SHP77 treated with DMSO at 0.1 percent for 48 hours (cell line): ENCODE data around the gene PUSL1.

Experiments used
- DNase-seq: peaks from one replicate; lab custom pipeline; 2025; lab: John Stamatoyannopoulos, UW

The PUSL1 gene

DNA sequence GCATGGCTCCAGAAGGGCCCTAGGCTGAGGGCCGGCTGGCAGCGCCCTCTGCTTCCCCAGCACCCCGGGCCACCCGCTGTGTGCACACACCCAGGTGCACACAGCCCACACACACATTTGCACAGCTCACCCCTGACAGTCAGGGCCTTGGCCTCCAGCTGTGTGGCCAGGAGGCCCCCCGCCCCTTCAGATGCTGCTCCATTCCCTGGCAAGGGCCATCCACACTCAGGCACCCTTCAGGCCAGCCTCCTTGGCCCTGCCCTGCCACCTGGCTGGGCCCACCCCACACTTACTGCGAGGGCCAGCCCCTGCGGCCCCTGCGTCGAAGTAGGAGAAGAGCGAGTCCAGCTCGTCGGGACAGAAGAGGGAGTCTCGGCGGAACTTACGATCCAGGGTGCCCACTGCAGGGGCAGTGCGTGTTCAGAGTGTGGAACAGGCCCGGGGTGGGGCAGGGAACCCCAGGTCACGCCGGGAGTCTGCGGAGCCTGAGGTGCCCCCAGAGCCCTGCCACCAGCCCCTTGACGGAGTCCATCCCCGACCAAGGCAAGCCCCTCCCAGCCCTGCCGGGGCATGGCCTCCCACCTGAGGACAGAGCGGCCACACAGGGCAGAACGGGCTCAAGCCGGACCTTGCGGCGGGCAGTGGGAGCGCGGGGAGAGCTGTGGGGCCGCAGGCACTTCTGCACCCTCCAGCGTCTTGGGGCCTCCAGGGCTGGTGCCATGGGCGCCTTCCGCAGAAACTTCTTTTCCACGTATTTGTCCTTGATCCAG lies 13.1 kb upstream of the PUSL1 start:
- no peak for DNase-seq

DNA sequence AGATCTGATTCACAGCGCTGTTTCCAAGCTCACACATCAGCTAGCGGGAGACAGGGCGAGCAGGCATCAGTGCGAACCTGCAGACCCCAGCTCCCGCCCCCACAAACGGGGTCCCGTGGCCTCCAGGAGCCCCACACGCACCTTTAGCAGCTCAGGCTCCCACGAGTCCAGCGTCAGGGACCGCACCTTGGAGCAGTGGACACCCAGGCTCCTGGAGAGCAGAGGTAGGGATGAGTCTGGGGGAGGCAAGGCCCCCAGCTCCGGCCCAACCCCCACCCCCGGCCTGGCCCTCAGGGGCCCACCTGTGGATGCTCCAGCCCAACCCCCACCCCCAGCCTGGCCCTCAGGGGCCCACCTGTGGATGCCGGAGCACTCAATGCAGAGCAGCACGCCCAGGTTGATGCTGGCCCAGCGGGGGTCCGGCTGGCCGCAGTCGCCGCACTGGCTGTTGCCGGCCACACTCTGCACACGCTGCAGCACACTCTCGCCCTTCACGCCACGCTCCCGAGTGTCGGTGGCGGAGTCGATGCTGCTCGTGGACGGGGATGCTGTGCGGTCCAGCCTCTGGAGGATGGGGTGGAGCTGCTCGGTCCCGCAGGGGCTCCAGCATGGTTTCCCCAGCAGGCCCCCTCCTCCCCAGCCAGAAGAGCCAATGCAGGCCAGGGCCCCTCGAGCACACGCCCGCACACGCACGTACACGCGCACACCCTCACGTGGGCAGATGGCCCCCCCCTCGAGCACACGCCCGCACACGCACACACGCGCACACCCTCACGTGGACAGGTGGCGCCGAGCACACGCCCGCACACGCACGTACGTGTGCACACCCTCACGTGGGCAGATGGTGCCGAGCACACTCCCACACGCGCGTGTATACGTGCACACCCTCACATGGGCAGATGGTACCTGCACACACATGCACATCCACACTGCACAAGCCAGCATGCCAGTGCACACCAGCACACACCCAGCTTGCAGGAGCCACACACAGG lies 12.0 kb upstream of the PUSL1 start:
- no peak for DNase-seq

DNA sequence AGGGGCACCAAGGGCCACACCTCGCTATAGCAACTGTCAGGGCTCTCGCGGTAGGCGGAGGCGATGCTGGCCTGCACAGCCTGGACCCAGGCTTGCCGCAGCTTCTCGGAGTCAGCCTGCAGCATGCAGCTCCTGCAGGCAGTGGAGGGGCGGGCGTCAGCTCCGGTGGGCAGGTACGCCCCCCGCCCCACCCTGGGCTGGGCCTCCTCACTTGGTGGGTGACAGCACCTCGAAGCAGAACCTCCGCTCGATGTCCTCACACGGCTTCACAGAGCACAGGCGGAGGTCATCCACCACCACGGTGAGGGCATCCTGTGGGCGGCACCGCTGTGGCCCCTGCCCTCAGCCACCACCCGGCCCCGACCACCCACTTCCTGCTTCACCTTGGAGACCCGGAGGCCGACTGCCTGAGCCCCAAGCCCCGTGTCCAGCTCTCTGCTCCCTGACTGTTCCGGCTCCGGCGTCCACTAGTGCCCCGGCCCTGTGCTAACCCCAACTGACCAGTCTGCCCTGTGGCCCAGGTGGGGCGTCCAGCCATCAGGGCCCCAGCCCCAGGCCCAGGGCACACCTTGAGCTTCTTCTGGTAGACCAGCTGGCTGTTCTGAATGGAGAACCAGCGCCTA lies 10.5 kb upstream of the PUSL1 start:
- DNase-seq = no peak

DNA sequence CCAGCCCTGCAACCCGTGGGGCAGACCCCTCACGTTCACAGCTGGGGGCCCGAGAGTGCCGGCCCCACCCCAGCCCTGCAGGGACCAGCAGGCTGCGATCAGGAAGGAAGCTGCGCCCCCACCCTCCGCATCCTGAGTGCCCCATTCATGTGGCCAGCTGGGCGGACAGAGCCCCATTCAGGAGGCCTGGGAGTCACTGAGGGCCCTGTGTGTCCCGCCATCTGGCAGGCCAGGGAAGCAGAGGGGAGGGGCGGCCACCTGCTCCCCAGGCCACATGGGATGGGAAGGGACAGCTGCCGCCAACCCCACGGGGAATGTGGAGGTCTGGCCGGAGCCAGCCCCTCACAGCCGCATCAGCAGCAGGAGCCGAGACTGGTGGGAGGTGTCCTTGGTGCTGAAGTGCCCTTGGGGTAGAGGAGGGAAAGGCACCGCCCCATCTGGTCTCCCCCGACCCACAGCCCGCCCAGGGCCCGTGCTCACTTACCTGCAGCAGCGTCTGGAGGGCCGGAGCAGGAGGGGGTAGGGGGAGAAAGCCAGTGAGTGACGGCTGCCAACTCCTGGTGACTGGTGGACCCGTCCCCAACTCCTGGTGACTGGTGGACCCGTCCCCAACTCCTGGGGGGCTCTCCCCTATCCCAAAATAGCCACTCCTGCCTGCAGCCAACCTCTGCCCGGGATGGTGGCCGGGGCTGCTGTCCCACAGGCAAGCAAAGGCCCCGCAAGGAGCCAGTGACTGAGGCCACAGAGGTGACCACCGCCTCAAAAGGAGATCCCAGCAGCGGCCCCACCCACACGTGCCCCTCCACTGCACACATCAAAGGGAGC lies 9.3 kb upstream of the PUSL1 start:
- DNase-seq = peak; percentile 60

DNA sequence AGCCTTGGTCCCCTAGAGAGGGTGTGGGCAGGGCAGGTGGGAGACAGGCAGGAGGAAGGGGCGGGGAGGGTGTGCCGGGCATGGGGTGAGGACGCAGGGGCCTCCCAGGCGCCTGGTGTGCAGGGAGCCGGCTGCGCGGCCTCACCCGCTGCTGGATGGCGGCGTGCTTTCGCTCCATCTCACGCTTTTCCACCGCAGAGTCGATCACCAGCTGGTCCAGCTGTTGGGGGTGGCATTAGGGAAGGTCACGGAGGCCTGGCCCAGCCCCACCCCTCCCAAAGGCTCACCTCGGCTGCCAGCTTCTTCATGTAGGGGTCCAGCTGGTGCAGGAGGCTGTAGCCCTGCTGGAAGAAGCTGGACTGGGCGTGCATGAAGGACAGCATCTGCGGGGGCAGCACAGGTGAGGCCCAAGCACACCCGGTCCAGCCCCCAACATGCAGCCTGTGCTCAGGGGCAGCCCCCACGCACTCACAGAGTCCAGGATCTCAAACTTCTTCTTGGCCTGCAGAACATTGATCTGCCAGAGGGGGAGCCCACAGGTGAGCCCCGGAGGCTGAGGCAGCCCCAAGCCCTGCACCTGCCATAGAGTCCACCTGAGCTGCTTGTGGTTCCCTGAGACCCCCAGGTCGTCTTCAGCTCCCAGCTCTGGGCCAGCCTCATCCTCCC lies 8.6 kb upstream of the PUSL1 start:
- DNase-seq = no peak

DNA sequence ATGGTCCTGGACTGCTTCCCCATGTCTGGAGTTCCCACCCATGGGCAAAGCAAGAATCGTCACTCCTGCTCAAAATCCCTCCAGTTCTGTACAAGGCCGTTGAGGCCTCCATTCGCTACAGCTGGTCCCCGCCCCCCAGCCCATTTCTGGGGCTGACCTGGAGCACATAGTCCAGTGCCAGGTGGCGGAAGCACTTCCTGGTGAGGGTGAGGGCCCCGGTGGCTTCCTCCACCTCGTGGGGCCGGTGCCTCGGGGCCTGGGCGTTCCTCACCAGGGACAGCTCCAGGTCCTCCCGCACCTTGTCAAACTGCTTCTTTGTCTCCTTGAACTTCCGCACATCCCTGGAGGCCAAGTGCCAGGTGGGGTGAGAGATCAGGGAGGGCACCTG lies 8.1 kb upstream of the PUSL1 start:
- DNase-seq = no peak

DNA sequence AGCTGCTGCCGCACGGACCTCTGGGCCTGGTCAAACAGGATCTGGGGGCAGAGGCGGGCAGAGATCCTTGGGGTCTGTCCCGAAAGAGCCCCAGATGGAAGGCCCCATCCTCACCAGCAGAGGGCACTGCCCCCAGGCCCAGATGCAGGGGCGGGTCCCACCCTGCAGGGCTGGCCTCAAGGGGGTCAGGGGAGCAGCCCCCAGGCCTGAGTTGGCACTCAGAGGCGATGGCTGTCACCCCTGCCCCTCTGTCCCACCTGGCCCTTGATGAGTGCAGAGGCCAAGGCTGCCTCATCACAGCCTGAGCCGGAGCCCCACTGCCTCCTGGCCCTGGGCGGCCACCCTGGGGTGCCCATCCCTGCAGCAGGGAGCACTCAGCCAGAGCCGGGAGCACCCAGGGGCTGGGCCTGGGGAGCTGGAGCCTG lies 6.4 kb upstream of the PUSL1 start:
- DNase-seq = no peak

DNA sequence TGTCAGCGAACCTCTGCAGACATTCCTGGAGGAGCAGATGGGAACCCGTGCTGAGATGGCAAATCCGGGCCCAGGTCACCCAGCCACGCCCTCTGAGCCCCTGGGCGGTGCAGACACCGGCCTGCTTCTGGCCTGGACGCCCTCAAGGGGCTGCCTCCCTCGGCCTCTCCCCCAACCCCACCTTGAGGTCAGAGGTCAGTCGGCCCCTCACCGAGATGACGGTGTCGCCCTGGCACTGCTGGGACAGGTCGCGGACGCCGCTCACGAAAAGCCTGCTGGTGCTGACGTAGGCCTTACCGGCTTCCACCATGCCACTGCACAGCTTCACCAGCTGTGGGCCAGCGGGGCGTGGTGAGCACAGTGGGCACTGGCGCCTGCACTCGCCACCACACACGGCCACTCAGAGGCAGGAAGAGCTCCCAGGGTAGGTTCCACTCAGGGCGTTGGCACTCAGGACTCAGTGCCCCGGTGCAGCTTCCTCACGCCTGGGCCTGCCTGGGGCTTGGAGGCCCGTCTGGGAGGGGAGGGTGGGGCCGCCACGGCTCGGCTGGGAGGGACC lies 5.4 kb upstream of the PUSL1 start:
- no peak for DNase-seq

DNA sequence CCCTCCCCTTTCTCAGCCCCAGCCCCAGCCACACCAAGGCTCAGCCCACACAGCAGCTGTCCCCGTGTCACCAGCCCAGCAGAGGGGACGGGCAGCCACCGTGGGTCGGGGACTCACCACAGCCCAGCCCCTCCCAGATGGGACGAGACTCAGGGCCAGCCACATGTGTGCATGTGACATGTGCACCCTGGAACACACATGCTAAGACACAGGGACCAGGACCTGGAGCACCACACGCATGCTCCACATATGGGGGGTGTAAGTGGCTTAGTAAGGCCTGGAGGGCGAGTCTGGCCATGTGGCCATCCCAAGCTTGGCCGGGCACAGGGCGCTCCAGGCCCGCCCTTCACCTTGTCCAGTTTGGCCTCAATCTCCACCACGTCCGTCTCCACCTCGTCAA lies 4.7 kb upstream of the PUSL1 start:
- no peak for DNase-seq

DNA sequence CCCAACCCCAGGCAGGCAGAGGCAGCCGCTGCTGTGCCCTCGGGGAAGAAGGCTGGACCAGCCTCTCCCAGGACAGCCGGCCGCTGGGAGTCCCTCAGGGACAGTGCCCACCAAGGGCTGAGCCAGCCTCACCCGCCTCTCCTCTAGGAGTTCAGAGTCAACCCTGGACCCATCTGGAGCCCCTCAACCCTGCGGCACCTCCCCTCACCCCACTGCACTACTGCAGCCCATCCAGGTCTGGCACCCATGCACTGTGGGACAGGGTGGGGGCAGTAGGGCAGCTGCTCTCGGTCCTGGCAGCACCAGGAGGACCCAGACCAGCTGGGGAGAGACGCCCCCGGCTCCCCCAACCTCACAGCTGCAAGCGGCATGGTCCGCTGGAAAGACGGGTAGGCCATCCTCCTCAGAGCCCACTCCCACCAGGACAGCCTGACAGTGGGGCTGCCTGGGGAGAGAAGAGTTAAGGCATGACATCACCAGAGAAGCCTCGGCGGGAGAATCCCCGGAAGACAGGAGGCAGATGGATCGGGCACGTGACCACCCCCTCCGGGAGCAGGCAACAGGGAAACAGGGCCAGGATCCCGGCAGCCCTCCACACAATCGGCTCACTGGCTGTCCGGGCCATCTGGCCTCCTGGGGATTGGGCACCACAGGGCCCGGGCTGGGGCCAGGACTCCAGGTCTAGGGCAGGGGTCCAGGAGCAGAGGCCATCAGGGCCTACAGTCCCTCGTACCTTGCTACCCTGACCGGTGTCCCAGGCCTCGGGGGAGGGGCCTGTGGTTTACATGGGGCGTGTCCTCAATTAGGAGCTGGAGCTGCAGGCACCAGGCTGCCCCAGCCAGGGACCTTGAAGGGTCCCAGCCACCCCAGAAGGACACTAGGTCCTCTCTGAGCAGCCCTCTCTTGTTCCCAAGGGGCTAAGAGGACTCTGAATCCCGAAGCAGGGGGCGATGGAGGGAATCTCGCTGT lies 3.8 kb upstream of the PUSL1 start:
- DNase-seq = peak; percentile 70

DNA sequence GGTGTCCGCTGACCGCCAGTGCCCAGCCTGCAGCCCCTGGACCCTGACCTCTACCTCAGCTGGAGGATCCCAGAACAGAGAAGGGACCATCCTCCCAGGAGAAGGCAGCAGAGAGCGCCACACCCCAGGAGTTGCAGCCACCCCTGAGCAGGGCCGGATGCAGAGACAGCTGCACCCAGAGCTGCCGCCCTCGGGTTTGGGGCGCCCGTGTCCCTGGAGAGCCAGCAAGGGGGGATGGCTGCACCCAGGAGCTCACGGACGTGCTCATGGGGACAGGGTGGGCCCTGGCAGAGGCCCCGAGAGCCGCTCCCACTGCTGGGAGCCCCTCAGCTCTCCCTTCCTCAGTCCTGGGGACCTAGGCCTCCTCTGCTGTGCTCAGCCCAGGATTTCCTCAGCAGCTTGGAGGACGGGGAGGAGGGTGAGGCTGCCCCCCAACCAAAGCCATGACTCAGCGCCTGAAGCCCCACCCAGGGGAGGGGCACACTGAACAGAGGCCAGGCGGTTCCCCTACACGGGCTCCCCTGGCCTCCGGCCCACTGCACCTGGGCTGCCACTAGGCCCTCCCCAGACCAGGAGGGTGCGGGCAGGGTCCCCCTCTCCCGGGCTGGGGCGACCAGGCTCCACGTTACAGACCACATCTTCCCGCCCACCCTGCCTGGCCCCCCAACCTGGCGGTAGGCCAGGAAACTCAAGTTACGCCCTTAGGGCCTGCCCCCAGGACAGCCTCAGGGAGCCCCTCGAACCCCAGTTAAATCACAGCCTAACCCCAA lies 2.9 kb upstream of the PUSL1 start:
- peak; percentile 28 for DNase-seq

DNA sequence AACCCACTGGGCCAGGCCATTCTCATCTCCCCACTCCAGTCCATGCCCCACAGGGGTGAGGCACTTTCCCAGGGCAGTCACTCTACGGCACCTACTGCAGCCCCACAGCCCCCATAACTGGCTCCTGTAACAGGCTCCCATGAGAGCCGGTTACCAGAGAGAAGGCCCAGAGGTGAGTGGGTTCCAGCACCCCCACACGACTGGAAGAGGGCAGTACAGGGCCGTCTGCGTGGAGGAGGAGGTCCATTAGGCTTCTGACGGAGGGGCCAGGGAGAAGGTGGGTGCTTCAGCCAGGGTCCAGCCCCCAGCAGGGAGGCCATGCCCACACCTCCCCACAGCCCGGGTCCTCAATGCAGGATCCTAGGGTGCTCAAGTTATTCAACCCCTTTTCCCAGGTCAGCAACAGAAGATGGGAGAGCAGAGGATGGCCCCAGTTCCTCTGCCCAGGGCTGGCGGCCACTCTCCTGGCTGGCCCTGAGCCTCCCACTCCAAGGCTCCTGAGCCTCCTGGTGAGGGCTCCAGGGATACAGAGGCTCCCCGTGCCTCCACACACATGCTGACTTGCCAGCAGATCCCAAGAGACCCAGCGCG lies 2.2 kb upstream of the PUSL1 start:
- DNase-seq = no peak

DNA sequence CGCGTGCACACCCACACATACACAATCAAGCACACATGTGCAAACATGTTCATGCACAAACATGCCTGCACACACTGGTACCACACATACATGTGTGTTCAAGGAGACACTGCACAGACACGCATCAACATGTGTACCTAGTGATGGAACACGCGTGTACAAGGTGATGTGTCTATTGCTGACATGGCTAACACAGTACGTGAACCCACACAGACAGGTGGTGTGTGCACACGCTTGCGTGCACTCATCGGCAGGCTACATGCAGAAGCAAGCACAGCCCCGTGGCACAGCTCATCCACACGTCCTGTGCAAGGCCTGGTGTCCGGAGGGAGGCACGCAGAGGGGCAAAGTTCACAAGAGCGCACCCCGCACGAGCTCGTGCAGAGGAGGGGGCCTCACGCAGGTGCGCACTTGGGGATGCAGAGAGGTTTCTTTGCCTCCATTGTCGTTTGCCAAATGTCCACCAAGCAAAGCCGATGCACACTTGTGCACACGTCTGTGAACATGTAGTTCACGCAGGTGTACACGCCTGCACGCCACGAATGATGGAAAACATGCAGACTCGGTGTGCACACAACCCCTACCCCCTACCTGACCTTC lies 1.6 kb upstream of the PUSL1 start:
- no peak for DNase-seq

DNA sequence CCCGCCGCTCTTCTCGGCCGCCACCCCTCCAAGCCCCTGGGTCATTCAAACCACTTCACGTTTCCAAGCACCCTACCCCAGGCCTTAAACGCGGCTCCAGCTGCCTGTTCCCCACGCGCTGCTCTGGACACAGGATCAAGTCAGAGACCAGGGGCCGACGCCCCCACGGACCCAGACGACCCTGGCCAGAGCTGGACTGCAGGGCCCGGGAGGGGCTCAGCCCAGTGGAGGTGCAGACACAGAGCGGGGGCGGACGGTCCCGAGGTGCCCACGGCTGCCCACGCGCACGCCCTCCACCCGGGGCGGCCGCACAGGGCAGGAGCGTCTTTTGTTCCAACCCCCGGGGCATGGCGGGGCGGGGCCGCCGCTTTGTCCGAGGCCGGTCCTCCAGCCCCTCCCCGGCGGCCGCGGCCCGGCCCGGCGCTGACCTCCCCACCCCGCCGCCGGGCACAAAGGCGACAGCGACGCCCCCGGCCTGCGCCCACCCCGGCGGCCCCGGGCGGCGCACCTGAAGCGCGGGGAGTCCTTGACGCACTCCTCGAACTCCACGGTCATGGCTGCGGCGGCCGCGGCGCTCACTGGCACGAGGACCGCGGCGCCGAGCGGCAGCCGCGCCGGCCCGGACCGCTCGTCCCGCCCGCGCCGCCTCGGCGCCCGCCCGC lies 1.0 kb upstream of the PUSL1 start:
- DNase-seq = no peak

DNA sequence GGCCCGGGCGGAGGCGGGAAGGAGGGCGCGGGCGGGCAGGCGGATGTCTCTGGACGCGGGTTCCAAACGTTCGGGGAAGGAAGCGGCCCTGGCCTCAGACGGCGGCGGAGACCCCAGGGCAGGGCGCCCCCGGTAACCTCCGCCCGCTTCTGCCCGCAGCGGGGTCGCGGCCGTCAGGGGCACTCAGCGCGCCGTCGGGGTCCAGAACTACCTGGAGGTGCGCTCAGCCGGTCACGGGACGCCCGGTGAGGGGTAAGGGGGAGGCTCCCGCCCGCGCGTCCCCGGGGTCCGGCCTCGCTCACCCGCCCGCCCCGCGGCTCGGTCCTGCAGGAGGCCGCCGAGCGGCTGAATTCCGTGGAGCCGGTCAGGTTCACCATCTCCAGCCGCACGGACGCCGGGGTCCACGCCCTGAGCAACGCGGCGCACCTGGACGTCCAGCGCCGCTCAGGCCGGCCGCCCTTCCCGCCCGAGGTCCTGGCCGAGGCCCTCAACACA lies 406 bp downstream of the PUSL1 start:
- DNase-seq = no peak

DNA sequence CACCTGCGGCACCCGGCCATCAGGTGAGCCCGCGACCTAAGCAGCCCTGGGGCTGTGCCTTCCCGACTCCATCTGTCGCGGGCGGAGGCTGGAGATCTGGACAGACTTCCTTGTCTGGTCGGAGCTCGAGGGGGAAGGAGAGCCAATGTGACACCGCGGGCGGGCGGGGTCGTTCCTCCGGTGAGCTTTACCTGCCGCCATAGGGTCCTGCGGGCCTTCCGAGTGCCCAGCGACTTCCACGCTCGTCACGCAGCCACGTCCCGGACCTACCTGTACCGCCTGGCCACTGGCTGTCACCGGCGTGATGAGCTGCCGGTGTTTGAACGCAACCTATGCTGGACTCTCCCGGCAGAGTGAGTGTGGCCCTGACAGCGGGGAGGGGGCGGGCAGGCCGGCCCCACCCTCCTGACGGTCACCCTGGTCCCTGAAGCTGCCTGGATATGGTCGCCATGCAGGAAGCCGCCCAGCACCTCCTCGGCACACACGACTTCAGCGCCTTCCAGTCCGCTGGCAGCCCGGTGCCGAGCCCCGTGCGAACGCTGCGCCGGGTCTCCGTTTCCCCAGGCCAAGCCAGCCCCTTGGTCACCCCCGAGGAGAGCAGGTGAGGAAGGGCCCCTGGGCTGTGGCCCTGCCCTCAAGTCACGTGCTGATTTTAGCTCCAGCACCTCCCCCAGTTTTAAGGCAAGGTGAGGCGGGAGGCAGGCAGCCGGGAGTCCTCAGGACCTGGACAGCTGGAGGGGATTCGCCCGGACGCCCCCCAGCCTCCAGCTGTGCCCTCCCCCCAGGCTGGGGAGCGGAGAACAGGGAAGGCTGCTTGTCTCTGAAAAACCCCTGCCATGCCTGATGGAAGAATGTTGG lies 1.1 kb downstream of the PUSL1 start:
- no peak for DNase-seq

DNA sequence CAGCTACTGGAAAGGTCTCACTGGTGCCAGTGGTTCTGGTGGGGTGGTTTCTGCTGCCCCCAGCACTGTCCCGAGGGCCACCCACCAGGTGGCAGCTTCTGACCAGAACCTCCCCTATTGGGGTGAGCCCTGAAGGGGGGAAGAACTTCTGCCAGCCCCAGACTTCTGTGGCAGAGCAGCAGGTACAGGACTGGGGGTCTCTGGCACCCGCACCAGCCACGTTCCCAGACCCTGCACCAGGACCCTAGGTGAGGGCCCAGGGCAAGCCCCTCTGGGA lies 1.6 kb downstream of the PUSL1 start:
- no peak for DNase-seq
